ENCODE measurements around the gene KCNIP2.

- TF ChIP-seq MAX (IDR thresholded peaks at IDR 0.05) (no peak), TAF1 (IDR thresholded peaks at IDR 0.05; ENCODE audit: low read depth) (no peak)
Measured at GRCh38 chr10:101835362-101835761, 8.2 kb downstream of the KCNIP2 start.
